Neural cell (in vitro differentiated cells): ENCODE data around the gene NFIB.

Source experiments
- CTCF ChIP-seq: fragments of 450-650 bp; IDR thresholded peaks from 2 replicates; pipeline ENCODE4 v1.5.1; 2014; ENCODE audit warnings: antibody characterized with exemption, mild to moderate bottlenecking, moderate library complexity; ENCODE audit not compliant: poor library complexity, severe bottlenecking
- EP300 ChIP-seq: fragments of 450-650 bp; conservative IDR thresholded peaks from 2 replicates; pipeline ENCODE4 v1.6.1; 2014; ENCODE audit warnings: antibody characterized with exemption, mild to moderate bottlenecking, moderate library complexity; ENCODE audit not compliant: poor library complexity, severe bottlenecking
- EZH2 ChIP-seq: fragments of 200-600, 300-800 bp; shearing (Covaris generic), sonication (generic); IDR thresholded peaks from 2 replicates; pipeline ENCODE4 v1.6.1; 2014; ENCODE audit warnings: antibody characterized with exemption, low read length, borderline replicate concordance, mild to moderate bottlenecking; ENCODE audit not compliant: insufficient read depth, poor library complexity, severe bottlenecking
- MXI1 ChIP-seq: fragments of 450-650 bp; conservative IDR thresholded peaks from 2 replicates; pipeline ENCODE4 v1.6.1; 2014; ENCODE audit warnings: antibody characterized with exemption, mild to moderate bottlenecking; ENCODE audit not compliant: poor library complexity, severe bottlenecking
- POLR2AphosphoS5 ChIP-seq: IDR thresholded peaks from 2 replicates; pipeline ENCODE4 v1.6.1; 2012
- REST ChIP-seq: IDR thresholded peaks from 2 replicates; pipeline ENCODE4 v1.6.1; 2012; ENCODE audit warnings: borderline replicate concordance
- SMC3 ChIP-seq: fragments of 450-650 bp; conservative IDR thresholded peaks from 2 replicates; pipeline ENCODE4 v1.6.1; 2014; ENCODE audit warnings: antibody characterized with exemption, mild to moderate bottlenecking, moderate library complexity; ENCODE audit not compliant: poor library complexity
- TAF1 ChIP-seq: IDR thresholded peaks from 2 replicates; pipeline ENCODE4 v1.6.1; 2012; ENCODE audit warnings: low read depth

DNA sequence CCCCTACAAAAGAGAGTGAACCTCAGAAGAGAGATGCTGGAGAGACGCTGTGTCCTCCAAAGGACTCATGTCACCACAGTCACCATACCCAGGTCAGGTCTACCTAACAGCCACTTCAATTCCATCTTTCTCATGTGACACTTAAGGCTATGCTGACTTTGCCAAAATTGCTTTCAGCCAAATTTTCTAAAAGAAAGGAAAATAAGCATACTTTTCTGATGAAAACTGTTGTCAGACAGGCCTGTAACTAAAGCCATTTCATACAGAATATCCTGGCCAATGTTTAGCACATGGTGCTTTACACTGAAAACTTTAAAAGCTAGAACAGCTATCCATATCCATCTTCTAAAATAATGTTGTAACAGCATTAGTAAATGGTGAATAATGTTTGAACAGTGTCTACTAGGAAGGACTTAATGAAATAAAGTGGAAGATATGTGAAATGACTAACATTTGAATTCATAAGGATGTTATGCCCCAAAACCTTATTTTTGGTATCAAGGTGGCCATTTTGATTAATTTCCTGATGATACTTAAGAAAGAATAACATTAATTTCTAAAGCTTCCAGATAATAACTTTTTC is 97.2 kb downstream of the NFIB start:
- no peak for TF ChIP-seq CTCF
- no peak for TF ChIP-seq EZH2
- TF ChIP-seq REST, result no peak
- TF ChIP-seq TAF1, result no peak
- no peak for TF ChIP-seq SMC3
- TF ChIP-seq EP300, result no peak
- TF ChIP-seq POLR2AphosphoS5, result no peak
- TF ChIP-seq MXI1, result no peak
